Kidney (tissue), 14 donors: ENCODE data around the gene EHD3. TPM values are rescaled to one million over a fixed set of nuclear protein-coding genes. Genes with fewer than 3 reads are reported as not detected.

Source experiments
- DNase-seq, 5 donors: peaks; one replicate each; pipeline ENCODE4 v3.0.0-alpha.2; 2013 to 2020
- FAIRE-seq: peaks from 2 replicates; lab custom pipeline; 2012; peaks lifted over from hg19 to GRCh38; lab: Jason Lieb, UNC
- H3K27ac ChIP-seq, 2 donors: one replicate each; pipeline ENCODE4 v1.7.0; 2013; ENCODE audit warnings: low read depth in 2 of 2, low read length in 2 of 2, inconsistent platforms in 1 of 2
- H3K27me3 ChIP-seq: one replicate; pipeline ENCODE4 v1.7.1; 2013; ENCODE audit warnings: low read length, inconsistent platforms; ENCODE audit not compliant: control insufficient read depth, insufficient read depth
- H3K36me3 ChIP-seq, 3 donors: one replicate each; pipeline versions ENCODE4 v1.7.0 to v1.7.1; 2013; ENCODE audit warnings: low read length in 3 of 3, control low read depth in 1 of 3, inconsistent platforms in 1 of 3; ENCODE audit not compliant: insufficient read depth in 3 of 3, control insufficient read depth in 2 of 3
- H3K4me1 ChIP-seq, 3 donors: one replicate each; pipeline versions ENCODE4 v1.7.0 to v1.7.1; 2013; ENCODE audit warnings: low read length in 3 of 3, inconsistent platforms in 1 of 3, low read depth in 1 of 3; ENCODE audit not compliant: control insufficient read depth in 2 of 3, insufficient read depth in 2 of 3
- H3K4me3 ChIP-seq, 3 donors: one replicate each; pipeline versions ENCODE4 v1.7.0 to v1.8.1; 2013; ENCODE audit warnings: low read length in 3 of 3, control low read depth in 1 of 3, inconsistent platforms in 1 of 3
- H3K9ac ChIP-seq, 3 donors: one replicate each; pipeline versions ENCODE4 v1.7.0 to v1.7.1; 2013; ENCODE audit warnings: low read length in 3 of 3, control low read depth in 1 of 3, inconsistent platforms in 1 of 3
- H3K9me3 ChIP-seq, 3 donors: one replicate each; pipeline versions ENCODE4 v1.7.0 to v1.7.1; 2013; ENCODE audit warnings: low read length in 3 of 3, control low read depth in 1 of 3, inconsistent platforms in 1 of 3; ENCODE audit not compliant: control insufficient read depth in 2 of 3, insufficient read depth in 1 of 3
- CTCF ChIP-seq: IDR thresholded peaks from 3 replicates; pipeline ENCODE4 v1.5.1; 2012; ENCODE audit warnings: mild to moderate bottlenecking, moderate library complexity, borderline replicate concordance; ENCODE audit not compliant: insufficient read depth; ENCODE audit errors: extremely low read depth
- intact Hi-C: fragments of 100-400 bp; cut with DNase I; formaldehyde crosslinking; loops from one replicate; pipeline ENCODE4 v1.11.1; 2022
- polyA plus RNA-seq: library from polyadenylated mRNA; stranded (reverse); fragments of 350-450 nt; fragmentation: Illumina TruSeq; extraction: RNeasy Lipid Tissue Mini Kit (QIAGEN cat#74804); gene quantifications from one replicate; pipeline ENCODE4 v1.2.3, GENCODE V29; 2014; ENCODE audit warnings: low read depth, low replicate concordance; ENCODE audit not compliant: insufficient read depth
- total RNA-seq: library from RNA; stranded (reverse); fragmentation: NEBNext Ultra II Directional; extraction: Animal tissue kit (Norgen Biotek cat#: 25700); gene quantifications from one replicate; pipeline ENCODE4 v1.2.1, GENCODE V29; 2021
- donor health status: control.
- donor health status: control.
- donor health status: control.
- donor health status: control.
- donor health status: control.
- donor health status: DM: yes; HTN: yes; CAD: no.
- donor health status: Normal renal cell carcinoma (clear cell type).

EHD3 gene
- total and polyA plus RNA-seq, 2 donors from 2014 or later = 9.5 to 45.3 TPM

DNA sequence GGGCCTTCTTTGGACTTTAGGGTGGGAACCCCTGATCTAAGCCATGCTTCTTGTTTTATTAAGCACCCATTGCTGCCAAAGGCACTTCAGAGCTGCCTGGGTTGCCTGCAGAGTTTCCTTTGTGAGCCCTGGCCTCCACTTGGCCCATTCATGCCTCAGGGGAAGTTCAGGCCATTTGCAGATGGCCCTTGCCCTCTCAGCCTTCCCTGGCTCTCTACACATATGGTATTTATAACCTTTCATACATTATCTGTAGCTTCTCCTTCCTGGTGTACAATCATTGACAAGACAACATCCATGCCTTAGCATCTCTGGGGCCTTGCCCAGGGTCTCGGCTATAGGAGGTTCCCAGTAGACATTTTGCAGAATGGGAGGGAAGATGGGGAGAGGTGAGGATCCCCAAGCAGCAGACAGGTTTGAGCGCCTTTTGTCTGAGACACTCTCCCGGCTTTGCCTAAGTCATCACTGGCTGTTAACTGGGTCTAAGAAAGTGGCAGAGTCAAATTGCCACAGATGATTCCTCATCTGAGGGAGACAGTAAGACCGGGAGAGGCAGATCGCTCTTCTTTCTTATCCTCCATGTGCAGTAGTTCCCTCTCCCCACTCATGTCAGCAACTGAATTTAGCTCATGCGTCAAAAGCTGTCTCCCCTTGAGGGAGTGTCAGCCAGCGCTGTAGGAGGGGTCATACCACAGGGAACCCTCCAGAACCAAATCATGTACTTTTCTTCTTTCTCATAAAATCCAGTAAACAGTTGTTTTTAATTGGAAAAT lies 2.7 kb downstream of the EHD3 start:
- H3K27me3 ChIP-seq = no peaks in the 10 kb centered on the region
- no peaks in the 10 kb centered on the region for H3K36me3 ChIP-seq
- no peak for FAIRE-seq
- no peak for DNase-seq
- H3K9me3 ChIP-seq = no peaks in the 10 kb centered on the region
- H3K4me3 ChIP-seq = peak overlapping the region in 2 of 3 donors; percentile 25 to 70
- TF ChIP-seq CTCF = no peak
- H3K4me1 ChIP-seq = peaks cover 0 to 16% (median 0%) of the 10 kb centered on the region in 3 donors
- H3K27ac ChIP-seq = peak overlapping the region in 1 of 2 donors; percentile 40
- intact Hi-C loops = no loop called here
- H3K9ac ChIP-seq = no peak overlapping the region

- intact Hi-C loops = no loop called here
These were observed 3.5 kb downstream of the EHD3 start for GRCh38 chr2:31237348-31238017.

GRCh38 chr2:31238126-31238905 lies 4.4 kb downstream of the EHD3 start:
- Histone ChIP-seq H3K27me3 (no peaks in the 10 kb centered on the region), H3K9me3 (no peaks in the 10 kb centered on the region), H3K9ac (peak overlapping the region in 2 of 3 donors; percentile 34 to 63), H3K4me3 (no peak overlapping the region), H3K36me3 (no peaks in the 10 kb centered on the region), H3K4me1 (peaks cover 0 to 16% (median 0%) of the 10 kb centered on the region in 3 donors), H3K27ac (peak overlapping the region; percentile 38 to 76)
- FAIRE-seq (no peak), DNase-seq (peak in 2 of 5 donors; percentile 48 to 68)
- TF ChIP-seq CTCF = no peak
- intact Hi-C loops = no loop called here

More at GRCh38 chr2:31237348-31238017, 3.5 kb downstream of the EHD3 start:
- H3K27me3 ChIP-seq = no peaks in the 10 kb centered on the region
- FAIRE-seq (no peak), DNase-seq (no peak)
- no peak overlapping the region for H3K9ac ChIP-seq
- TF ChIP-seq CTCF = no peak
- peaks cover 0 to 16% (median 0%) of the 10 kb centered on the region in 3 donors for H3K4me1 ChIP-seq
- no peak overlapping the region for H3K27ac ChIP-seq
- H3K9me3 ChIP-seq = no peaks in the 10 kb centered on the region
- H3K36me3 ChIP-seq = no peaks in the 10 kb centered on the region
- no peak overlapping the region for H3K4me3 ChIP-seq
